OCI-M2 (cell line): ENCODE measurements around the gene ADAMTS14.

Experiments
- DNase-seq: peaks from one replicate; lab custom pipeline; 2025; ENCODE audit not compliant: unreplicated experiment; lab: John Stamatoyannopoulos, UW

Gene ADAMTS14

GRCh38 chr10:70692043-70692603, 19.8 kb downstream of the ADAMTS14 start:
- DNase-seq, result no peak

- no peak for DNase-seq
Observed at GRCh38 chr10:70693619-70694335, 21.5 kb downstream of the ADAMTS14 start.

GRCh38 chr10:70694418-70695141, 22.3 kb downstream of the ADAMTS14 start:
- DNase-seq, result no peak

- DNase-seq, result no peak
Observed at GRCh38 chr10:70695241-70696030, 23.1 kb downstream of the ADAMTS14 start.

GRCh38 chr10:70698211-70698610, 25.9 kb downstream of the ADAMTS14 start:
- DNase-seq, result no peak

- no peak for DNase-seq
Observed at GRCh38 chr10:70699063-70699658, 26.9 kb downstream of the ADAMTS14 start.

GRCh38 chr10:70699659-70700174, 27.4 kb downstream of the ADAMTS14 start:
- DNase-seq, result no peak

GRCh38 chr10:70702190-70702763, 30.0 kb downstream of the ADAMTS14 start:
- DNase-seq, result no peak

GRCh38 chr10:70704211-70704610, 31.9 kb downstream of the ADAMTS14 start:
- DNase-seq, result no peak

GRCh38 chr10:70705121-70705861, 33.0 kb downstream of the ADAMTS14 start:
- DNase-seq, result no peak

GRCh38 chr10:70711177-70711576, 38.9 kb downstream of the ADAMTS14 start:
- DNase-seq, result no peak

GRCh38 chr10:70711911-70712310, 39.6 kb downstream of the ADAMTS14 start:
- no peak for DNase-seq

- no peak for DNase-seq
Observed at GRCh38 chr10:70714245-70714644, 41.9 kb downstream of the ADAMTS14 start.

- DNase-seq, result no peak
Observed at GRCh38 chr10:70714951-70715350, 42.6 kb downstream of the ADAMTS14 start.

- DNase-seq, result no peak
Observed at GRCh38 chr10:70715853-70716795, 43.8 kb downstream of the ADAMTS14 start.

GRCh38 chr10:70722820-70723424, 50.6 kb downstream of the ADAMTS14 start:
- no peak for DNase-seq

GRCh38 chr10:70723771-70724170, 51.5 kb downstream of the ADAMTS14 start:
- DNase-seq, result no peak

GRCh38 chr10:70726909-70727495, 54.7 kb downstream of the ADAMTS14 start:
- DNase-seq, result no peak
